Stomach (tissue), 19 donors: ENCODE data around the gene SCG3. TPM values are rescaled to one million over a fixed set of nuclear protein-coding genes. Genes with fewer than 3 reads are reported as not detected.
A peak's percentile ranks its signal among the peaks of the same experiment; 100 is the strongest.

Experiments
- DNase-seq, 2 donors: peaks; one replicate each; pipeline versions ENCODE4 v3.0.0 to v3.0.0-alpha.2; 2013 to 2019
- H3K27ac ChIP-seq, 5 donors: fragments of 200-600 bp in 4 of 5; sonication (generic) in 4 of 5; one replicate each; pipeline ENCODE4 v1.5.1; 2013 to 2019; ENCODE audit warnings: mild to moderate bottlenecking in 1 of 5, moderate library complexity in 1 of 5
- H3K27me3 ChIP-seq, 3 donors: fragments of 200-600 bp; sonication (generic); one replicate each; pipeline ENCODE4 v1.5.1; 2017 to 2019; ENCODE audit warnings: mixed run types in 1 of 3
- H3K36me3 ChIP-seq, 4 donors: fragments of 200-600 bp; sonication (generic); 1 replicate in 3 of 4; 2 replicates in 1 of 4; pipeline ENCODE4 v1.5.1; 2016 to 2019
- H3K4me1 ChIP-seq, 4 donors: fragments of 200-600 bp; sonication (generic); one replicate each; pipeline ENCODE4 v1.5.1; 2016 to 2019
- H3K4me3 ChIP-seq, 4 donors: fragments of 200-600 bp; sonication (generic) in 3 of 4; one replicate each; pipeline ENCODE4 v1.5.1; 2016 to 2019; ENCODE audit warnings: mild to moderate bottlenecking in 1 of 4
- H3K9me3 ChIP-seq, 4 donors: fragments of 200-600 bp; sonication (generic); one replicate each; pipeline ENCODE4 v1.5.1; 2016 to 2019
- EP300 ChIP-seq: sonication (generic); formaldehyde crosslinking; IDR thresholded peaks from one replicate; pipeline ENCODE4 v1.6.1; 2017; ENCODE audit warnings: antibody characterized with exemption
- POLR2A ChIP-seq, 4 donors: fragments of 450-650 bp; IDR thresholded peaks; one replicate each; pipeline ENCODE4 v1.6.1; 2016; ENCODE audit warnings: antibody characterized with exemption in 4 of 4, control low read depth in 2 of 4, mild to moderate bottlenecking in 1 of 4, moderate library complexity in 1 of 4
- POLR2AphosphoS5 ChIP-seq, 3 donors: sonication (generic); formaldehyde crosslinking; IDR thresholded peaks; one replicate each; pipeline ENCODE4 v1.6.1; 2016; ENCODE audit warnings: antibody characterized with exemption in 3 of 3
- WGBS, 5 donors: extraction: QIAGEN DNeasy Blood & Tissue Kit in 3 of 5; methylation state at CpG; one replicate each; pipeline versions ENCODE4 v1.1.5 to v1.1.7; 2013 to 2018; 5-methylcytosine and 5-hydroxymethylcytosine counted together
- intact Hi-C: fragments of 100-400 bp; cut with DNase I; formaldehyde crosslinking; loops from one replicate; pipeline ENCODE4 v1.15.1; 2023; ENCODE audit warnings: low total_unique reads
- long read RNA-seq, 10 donors: transcript quantifications; one replicate each; lab custom pipeline, GENCODE V29; 2026
- polyA plus RNA-seq, 3 donors: library from polyadenylated mRNA; stranded (reverse); fragments of 200-250 nt; gene quantifications; one replicate each; pipeline ENCODE4 v1.2.3, GENCODE V29; 2013
- total RNA-seq, 5 donors: library from RNA; depleted of rRNA; stranded (reverse); fragments of >200 nt; gene quantifications; one replicate each; pipeline versions ENCODE4 v1.1.0 to v1.2.3, GENCODE V29; 2014 to 2016
- TF ChIP-seq, protein P1 (sequence below), 7 experiments: fragments of 450-650 bp in 4 of 7; fragments of 200-600 bp in 3 of 7; sonication (generic) in 3 of 7; IDR thresholded peaks; one replicate each; pipeline ENCODE4 v1.5.1; 2016 to 2019; ENCODE audit warnings: antibody characterized with exemption in 7 of 7, control low read depth in 2 of 7, mild to moderate bottlenecking in 1 of 7
- donor health status: healthy with polysubstance abuse.
- donor health status: Bipolar disorder and iron deficiency.
- donor health status: healthy.

SCG3 gene
- total RNA-seq: 1 to 10 TPM in 1 of 5 donors, under 1 TPM in 1, not detected in 3; 0.43 to 2.4 TPM
- under 1 TPM; 0.31 to 0.93 (median 0.88) TPM for polyA plus RNA-seq
- long read RNA-seq, donor 1, partial matches to known transcripts: 0 of 1 reads
- long read RNA-seq, donor 1, other reads (novel, unspliced or antisense): 0 of 1 reads
- long read RNA-seq, donor 2: 0 reads
- long read RNA-seq, donor 3: 0 reads
- long read RNA-seq, donor 4: 0 reads
- long read RNA-seq, donor 5: 0 reads
- long read RNA-seq, donor 6, partial matches to known transcripts: 0 of 2 reads
- long read RNA-seq, donor 6, other reads (novel, unspliced or antisense): 0 of 2 reads
- long read RNA-seq, donor 7, partial matches to known transcripts: 0 of 1 reads
- long read RNA-seq, donor 7, other reads (novel, unspliced or antisense): 0 of 1 reads
- long read RNA-seq, donor 8: 0 reads
- long read RNA-seq, donor 9, partial matches to known transcripts: 0 of 2 reads
- long read RNA-seq, donor 9, other reads (novel, unspliced or antisense): 0 of 2 reads
- long read RNA-seq, donor 10, partial matches to known transcripts: 0 of 1 reads
- long read RNA-seq, donor 10, other reads (novel, unspliced or antisense): 0 of 1 reads

DNA sequence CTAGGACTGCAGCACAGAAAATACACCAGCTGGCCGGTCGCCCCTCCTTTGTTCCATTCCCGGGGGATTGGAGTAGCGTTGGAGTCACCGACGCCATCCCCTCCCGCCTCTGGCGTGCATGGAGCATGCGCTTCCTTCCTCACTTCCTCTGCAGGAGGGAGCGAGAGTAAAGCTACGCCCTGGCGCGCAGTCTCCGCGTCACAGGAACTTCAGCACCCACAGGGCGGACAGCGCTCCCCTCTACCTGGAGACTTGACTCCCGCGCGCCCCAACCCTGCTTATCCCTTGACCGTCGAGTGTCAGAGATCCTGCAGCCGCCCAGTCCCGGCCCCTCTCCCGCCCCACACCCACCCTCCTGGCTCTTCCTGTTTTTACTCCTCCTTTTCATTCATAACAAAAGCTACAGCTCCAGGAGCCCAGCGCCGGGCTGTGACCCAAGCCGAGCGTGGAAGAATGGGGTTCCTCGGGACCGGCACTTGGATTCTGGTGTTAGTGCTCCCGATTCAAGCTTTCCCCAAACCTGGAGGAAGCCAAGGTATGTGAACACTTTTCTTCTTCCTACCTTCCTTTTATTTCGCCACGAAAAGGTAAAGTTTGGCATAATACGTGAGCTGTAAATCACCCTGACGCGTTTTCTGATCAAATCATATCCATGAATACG, at the start of gene SCG3:
TSS of gene SCG3 (plus strand) at position 201 of the 661 bp plus-strand sequence. CDS start at position 454, 253 bp downstream.
- no peaks in the 10 kb centered on the region for H3K9me3 ChIP-seq
- H3K4me1 ChIP-seq: peaks cover 0 to 10% (median 7%) of the 10 kb centered on the region in 4 donors
- intact Hi-C loops: no loop called here
- H3K4me3 ChIP-seq: peak within 1 kb of the TSS in 3 of 4 donors; percentile 19 to 27 (median 21)
- TF ChIP-seq POLR2AphosphoS5 (IDR thresholded peaks at IDR 0.05) (no peak), POLR2A (IDR thresholded peaks at IDR 0.05) (no peak), EP300 (no peak)
- TF ChIP-seq, protein P1, sequence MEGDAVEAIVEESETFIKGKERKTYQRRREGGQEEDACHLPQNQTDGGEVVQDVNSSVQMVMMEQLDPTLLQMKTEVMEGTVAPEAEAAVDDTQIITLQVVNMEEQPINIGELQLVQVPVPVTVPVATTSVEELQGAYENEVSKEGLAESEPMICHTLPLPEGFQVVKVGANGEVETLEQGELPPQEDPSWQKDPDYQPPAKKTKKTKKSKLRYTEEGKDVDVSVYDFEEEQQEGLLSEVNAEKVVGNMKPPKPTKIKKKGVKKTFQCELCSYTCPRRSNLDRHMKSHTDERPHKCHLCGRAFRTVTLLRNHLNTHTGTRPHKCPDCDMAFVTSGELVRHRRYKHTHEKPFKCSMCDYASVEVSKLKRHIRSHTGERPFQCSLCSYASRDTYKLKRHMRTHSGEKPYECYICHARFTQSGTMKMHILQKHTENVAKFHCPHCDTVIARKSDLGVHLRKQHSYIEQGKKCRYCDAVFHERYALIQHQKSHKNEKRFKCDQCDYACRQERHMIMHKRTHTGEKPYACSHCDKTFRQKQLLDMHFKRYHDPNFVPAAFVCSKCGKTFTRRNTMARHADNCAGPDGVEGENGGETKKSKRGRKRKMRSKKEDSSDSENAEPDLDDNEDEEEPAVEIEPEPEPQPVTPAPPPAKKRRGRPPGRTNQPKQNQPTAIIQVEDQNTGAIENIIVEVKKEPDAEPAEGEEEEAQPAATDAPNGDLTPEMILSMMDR (IDR thresholded peaks at IDR 0.05): no peak
- DNase-seq: peak; percentile 81 to 95
- no peaks in the 10 kb centered on the region for H3K36me3 ChIP-seq
- 2 to 7% (median 6%) methylated on average over 37 to 38 of the region's 38 CpGs for whole genome bisulfite sequencing, 5 donors
- no peak within 1 kb of the TSS for H3K27ac ChIP-seq
- H3K27me3 ChIP-seq: peaks cover 0 to 51% (median 17%) of the 10 kb centered on the region in 3 donors

DNA sequence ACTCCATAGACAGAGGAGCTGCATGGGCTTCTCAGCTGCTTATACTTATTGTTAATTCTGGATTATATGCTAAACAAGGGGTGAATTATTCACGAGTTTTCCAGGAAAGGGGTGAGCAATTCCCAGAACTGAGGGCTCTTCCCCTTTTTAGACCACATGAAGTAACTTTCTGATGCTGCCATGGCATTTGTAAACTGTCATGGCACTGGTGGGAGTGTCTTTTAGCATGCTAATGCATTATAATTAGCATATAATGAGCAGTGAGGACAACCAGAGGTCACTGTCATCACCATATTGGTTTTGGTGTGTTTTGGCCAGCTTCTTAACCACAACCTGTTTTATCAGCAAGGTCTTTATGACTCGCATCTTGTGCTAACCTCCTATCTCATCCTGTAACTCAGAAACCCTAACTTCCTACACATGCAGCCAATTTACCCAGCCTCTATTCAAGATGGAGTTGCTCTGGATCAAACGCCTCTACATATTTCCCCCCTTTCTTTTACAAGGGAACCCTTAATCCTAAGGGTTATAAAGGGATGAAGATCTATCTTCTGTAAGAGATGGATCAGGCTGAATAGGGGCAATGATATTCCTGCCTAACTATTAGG, 46.6 kb upstream of the SCG3 start:
- no peak for DNase-seq
- WGBS, 5 donors: 36 to 64% (median 49%) methylated on average over 3 of the region's 3 CpGs
- Histone ChIP-seq H3K27me3 (no peaks in the 10 kb centered on the region), H3K4me1 (peaks cover 0 to 3% (median 0%) of the 10 kb centered on the region in 4 donors), H3K27ac (no peak overlapping the region), H3K36me3 (no peaks in the 10 kb centered on the region), H3K4me3 (no peak overlapping the region), H3K9me3 (no peaks in the 10 kb centered on the region)
- TF ChIP-seq POLR2A (IDR thresholded peaks at IDR 0.05): no peak
- TF ChIP-seq EP300: no peak
- TF ChIP-seq POLR2AphosphoS5 (IDR thresholded peaks at IDR 0.05): no peak
- TF ChIP-seq, protein P1 (IDR thresholded peaks at IDR 0.05): no peak
- intact Hi-C loops: no loop called here

DNA sequence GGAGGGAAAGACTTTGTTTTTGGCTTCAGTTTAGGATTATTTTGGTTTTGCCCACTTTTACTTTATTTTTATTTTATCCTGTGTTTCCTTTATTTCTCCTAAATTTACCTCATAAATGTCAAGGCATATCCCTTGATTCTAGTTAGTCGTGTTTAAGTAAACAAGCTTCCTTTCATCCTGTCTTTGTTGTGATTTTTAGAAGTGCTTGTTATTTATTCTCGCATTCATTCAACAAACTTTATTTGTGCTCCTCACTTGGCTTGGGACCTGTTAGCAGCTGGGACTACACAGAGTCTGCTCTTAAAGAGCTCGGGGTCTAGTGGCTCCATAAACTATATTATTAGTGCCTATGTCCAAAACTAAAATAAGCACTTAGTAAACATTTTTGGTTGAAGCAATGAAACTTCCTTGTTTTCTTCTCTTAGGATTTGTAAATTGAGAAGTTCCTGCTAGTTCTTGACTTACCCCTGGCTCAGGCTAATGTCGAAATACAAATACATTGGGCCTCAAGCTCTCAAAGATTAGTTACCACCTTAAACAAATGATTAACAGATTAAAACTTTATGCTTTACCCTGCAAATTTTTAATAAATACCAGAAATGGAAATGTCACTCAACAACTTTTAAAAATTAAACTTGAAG, 39.7 kb upstream of the SCG3 start:
- no peak overlapping the region for H3K27ac ChIP-seq
- intact Hi-C loops: no loop called here
- no peak for TF ChIP-seq POLR2AphosphoS5 (IDR thresholded peaks at IDR 0.05)
- TF ChIP-seq, protein P1 (IDR thresholded peaks at IDR 0.05): no peak
- TF ChIP-seq POLR2A (IDR thresholded peaks at IDR 0.05): no peak
- no peak for TF ChIP-seq EP300
- WGBS, 5 donors: 25 to 44% (median 38%) methylated on average over 4 of the region's 4 CpGs
- H3K4me3 ChIP-seq: no peak overlapping the region
- peaks cover 0 to 13% (median 0%) of the 10 kb centered on the region in 4 donors for H3K4me1 ChIP-seq
- no peaks in the 10 kb centered on the region for H3K9me3 ChIP-seq
- no peaks in the 10 kb centered on the region for H3K36me3 ChIP-seq
- no peaks in the 10 kb centered on the region for H3K27me3 ChIP-seq
- no peak for DNase-seq
